GM06990 (cell line): ENCODE data around the gene NCAPH2.
"Not testable (repeated sequence)": the region's sequence is repeated elsewhere in the genome, so short reads cannot be mapped to it uniquely, and the experiment has no call there.

ENCODE experiments used
- DNase-seq: peaks from one replicate; pipeline ENCODE4 v3.0.0-alpha.2; 2011; ENCODE audit not compliant: insufficient read length; ENCODE audit errors: extremely low read depth
- H3K27me3 ChIP-seq: replicated peaks from 2 replicates; pipeline ENCODE4 v1.6.0; 2011; ENCODE audit warnings: low read length; ENCODE audit not compliant: control insufficient read depth, insufficient read depth
- H3K36me3 ChIP-seq: 2 replicates; pipeline ENCODE4 v1.5.1; 2011; ENCODE audit warnings: low read length; ENCODE audit not compliant: control insufficient read depth, insufficient read depth
- H3K4me3 ChIP-seq: replicated peaks from 2 replicates; pipeline ENCODE4 v1.5.1; 2011; ENCODE audit warnings: low read depth, mild to moderate bottlenecking, control low read depth, low read length
- TF ChIP-seq, protein P1 (sequence below): IDR thresholded peaks from 2 replicates; pipeline ENCODE4 v1.5.1; 2011; ENCODE audit warnings: low read length, control low read depth, mild to moderate bottlenecking, inconsistent platforms; ENCODE audit not compliant: insufficient read depth, poor library complexity, severe bottlenecking

Gene NCAPH2

DNA sequence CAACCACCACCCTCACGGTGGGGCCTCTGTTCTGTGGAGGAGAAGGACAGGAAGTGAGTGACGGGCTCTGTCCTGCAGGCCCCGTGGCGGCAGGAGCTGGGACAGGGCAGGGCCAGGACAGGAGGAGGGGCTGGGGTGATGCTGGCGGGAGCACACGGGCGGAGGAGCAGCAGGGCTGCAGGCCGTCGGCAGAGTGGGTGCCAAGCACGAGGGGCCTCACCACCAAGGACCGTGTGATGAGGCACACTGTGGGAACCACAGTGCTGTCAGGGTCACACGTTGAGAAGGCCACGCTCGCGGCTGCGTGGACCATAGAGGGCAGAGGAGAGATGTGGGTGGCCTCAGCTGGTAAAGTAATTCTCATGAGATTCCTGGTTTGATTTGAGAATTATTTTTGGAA, 8.9 kb downstream of the NCAPH2 start:
- DNase-seq: no peak
- H3K27me3 ChIP-seq: no peaks in the 10 kb centered on the region
- H3K4me3 ChIP-seq: no peak overlapping the region
- H3K36me3 ChIP-seq: peaks cover 25% of the 10 kb centered on the region
- TF ChIP-seq, protein P1, sequence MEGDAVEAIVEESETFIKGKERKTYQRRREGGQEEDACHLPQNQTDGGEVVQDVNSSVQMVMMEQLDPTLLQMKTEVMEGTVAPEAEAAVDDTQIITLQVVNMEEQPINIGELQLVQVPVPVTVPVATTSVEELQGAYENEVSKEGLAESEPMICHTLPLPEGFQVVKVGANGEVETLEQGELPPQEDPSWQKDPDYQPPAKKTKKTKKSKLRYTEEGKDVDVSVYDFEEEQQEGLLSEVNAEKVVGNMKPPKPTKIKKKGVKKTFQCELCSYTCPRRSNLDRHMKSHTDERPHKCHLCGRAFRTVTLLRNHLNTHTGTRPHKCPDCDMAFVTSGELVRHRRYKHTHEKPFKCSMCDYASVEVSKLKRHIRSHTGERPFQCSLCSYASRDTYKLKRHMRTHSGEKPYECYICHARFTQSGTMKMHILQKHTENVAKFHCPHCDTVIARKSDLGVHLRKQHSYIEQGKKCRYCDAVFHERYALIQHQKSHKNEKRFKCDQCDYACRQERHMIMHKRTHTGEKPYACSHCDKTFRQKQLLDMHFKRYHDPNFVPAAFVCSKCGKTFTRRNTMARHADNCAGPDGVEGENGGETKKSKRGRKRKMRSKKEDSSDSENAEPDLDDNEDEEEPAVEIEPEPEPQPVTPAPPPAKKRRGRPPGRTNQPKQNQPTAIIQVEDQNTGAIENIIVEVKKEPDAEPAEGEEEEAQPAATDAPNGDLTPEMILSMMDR: no peak

DNA sequence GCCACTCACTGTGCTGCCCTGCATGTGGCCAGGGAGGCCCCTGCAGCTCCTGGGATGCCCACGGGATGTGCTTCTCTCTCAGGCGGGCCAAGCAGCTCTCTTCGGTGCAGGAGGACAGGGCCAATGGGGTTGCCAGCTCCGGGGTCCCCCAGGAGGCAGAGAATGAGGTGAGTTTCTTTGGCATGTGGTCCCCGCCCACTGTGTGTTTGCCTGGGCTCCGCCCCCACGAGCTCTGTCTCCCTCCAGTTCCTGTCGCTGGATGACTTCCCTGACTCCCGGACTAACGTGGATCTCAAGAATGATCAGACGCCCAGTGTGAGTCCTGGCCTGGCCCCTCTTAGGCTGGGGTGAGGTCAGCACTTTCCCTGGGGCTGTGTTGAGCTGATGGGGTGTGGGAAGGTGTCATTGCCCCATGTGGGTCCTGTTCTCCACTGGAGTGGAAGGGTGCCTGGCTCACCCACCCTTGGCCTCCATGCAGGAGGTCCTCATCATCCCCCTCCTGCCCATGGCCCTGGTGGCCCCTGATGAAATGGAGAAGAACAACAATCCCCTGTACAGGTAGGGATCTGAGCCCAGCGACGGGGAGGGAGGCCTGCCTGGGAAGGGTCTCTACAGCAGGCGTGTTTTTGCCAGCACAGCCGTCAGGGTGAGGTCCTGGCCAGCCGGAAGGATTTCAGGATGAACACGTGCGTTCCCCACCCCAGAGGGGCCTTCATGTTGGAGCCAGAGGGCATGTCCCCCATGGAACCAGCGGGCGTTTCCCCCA, 9.7 kb downstream of the NCAPH2 start:
- no peak for DNase-seq
- Histone ChIP-seq H3K27me3 (no peaks in the 10 kb centered on the region), H3K36me3 (peaks cover 32% of the 10 kb centered on the region), H3K4me3 (no peak overlapping the region)
- TF ChIP-seq, protein P1: no peak

DNA sequence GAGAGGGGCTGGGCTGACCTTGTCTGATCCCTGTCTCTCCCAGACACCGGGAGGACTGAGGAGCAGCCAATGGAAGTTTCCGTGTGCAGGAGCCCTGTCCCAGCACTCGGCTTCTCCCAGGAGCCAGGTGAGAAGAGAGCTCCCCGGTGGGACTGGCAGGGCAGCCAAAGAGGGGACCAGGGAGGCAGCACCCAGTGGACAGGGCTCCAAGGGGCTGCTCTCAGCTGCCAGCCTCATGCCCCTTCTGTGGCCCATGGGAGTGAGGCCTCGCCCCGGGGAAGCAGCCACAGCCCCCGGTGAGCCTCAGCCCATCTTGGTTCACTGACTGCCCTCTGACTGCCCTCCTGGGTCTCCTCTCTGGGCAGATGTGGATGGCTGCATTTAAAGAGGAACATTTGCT, 10.6 kb downstream of the NCAPH2 start:
- no peak overlapping the region for H3K4me3 ChIP-seq
- no peaks in the 10 kb centered on the region for H3K27me3 ChIP-seq
- H3K36me3 ChIP-seq: peaks cover 40% of the 10 kb centered on the region
- TF ChIP-seq, protein P1: no peak
- no peak for DNase-seq

- DNase-seq: no peak
- peaks cover 46% of the 10 kb centered on the region for H3K36me3 ChIP-seq
- TF ChIP-seq, protein P1: no peak
- no peak overlapping the region for H3K4me3 ChIP-seq
- no peaks in the 10 kb centered on the region for H3K27me3 ChIP-seq
Observed at GRCh38 chr22:50519151-50519550, 11.1 kb downstream of the NCAPH2 start.

DNA sequence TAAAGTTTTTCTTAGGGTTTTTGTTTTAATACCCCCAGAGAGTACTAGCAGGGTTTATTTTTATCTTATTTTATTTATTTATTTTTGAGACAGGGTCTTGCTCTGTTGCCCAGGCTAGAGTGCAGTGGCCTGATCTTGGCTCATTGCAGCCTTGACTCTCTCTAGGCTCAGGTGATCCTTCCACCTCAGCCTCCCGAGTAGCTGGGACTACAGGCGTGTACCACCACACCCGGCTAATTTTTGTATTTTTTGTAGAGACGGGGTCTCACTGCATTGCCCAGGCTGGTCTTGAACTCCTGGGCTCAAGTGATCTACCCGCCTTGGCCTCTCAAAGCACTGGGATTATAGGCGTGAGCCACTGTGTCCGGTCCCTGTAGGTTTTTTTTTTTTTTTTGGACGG, 12.2 kb downstream of the NCAPH2 start:
- H3K4me3 ChIP-seq, H3K27me3 ChIP-seq, DNase-seq: not testable (repeated sequence)
- peaks cover 48% of the 10 kb centered on the region for H3K36me3 ChIP-seq

GRCh38 chr22:50520826-50521453, 12.9 kb downstream of the NCAPH2 start:
- H3K27me3 ChIP-seq: no peaks in the 10 kb centered on the region
- TF ChIP-seq, protein P1: no peak
- no peak for DNase-seq

More at GRCh38 chr22:50520826-50521453, 12.9 kb downstream of the NCAPH2 start:
- H3K36me3 ChIP-seq: peaks cover 48% of the 10 kb centered on the region
- H3K4me3 ChIP-seq: no peak overlapping the region
